8988T (cell line): Measurements from ENCODE around the gene CALN1.
"Not testable (repeated sequence)": the region's sequence is repeated elsewhere in the genome, so short reads cannot be mapped to it uniquely, and the experiment has no call there.

ENCODE experiments used
- DNase-seq: peaks from one replicate; pipeline ENCODE4 v3.0.0; 2011

CALN1 gene

DNA sequence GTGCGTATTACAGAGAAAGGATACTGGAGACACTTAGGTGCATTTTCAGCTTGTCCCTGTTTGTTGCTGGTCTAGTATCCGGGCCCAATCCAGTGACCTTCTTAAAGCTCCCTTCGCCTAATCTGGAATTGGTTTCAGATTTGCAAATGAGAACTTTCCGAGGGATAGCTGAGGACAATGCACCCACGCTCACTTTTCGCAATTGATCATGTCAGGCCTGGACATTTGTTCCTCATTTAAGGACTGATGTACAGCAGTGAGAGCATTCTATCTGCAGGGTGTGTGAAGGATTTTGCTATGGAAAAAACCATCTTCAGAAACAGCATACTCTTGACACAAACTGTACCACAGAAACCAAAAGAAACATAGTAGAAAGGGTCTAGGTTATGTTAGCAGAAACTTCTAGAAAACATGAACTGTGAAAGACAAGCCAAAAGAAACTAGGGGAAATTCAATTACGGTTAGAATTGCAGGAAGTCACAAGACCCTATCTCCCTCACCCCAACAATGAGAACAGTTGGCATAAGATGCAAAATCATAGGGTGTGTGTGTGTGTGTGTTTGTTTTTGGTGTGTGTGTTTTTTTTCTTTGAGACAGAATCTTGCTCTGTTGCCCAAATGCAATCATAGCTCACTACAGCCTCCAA lies 331.1 kb downstream of the CALN1 start:
- DNase-seq: no peak

DNA sequence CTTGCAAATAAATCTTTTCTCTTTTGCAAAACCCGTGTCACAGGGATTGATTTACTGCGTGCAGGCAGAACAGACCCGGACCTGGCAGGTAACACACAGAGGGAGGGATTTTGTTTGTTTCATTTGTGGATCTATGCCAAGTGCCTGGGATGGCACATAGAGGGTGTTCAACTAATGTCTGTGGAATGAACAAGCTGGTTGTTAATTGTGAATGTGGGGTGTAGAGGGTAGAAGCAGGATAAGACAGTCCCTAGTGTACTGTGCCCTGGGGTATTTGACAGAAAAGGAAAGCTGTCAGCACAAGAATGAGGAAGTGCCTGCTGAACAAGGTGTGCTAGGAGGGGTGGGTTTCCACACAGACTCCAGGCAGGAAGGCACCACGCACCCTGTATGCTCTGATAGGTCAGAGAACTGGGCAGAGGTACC lies 331.8 kb downstream of the CALN1 start:
- DNase-seq: no peak

DNA sequence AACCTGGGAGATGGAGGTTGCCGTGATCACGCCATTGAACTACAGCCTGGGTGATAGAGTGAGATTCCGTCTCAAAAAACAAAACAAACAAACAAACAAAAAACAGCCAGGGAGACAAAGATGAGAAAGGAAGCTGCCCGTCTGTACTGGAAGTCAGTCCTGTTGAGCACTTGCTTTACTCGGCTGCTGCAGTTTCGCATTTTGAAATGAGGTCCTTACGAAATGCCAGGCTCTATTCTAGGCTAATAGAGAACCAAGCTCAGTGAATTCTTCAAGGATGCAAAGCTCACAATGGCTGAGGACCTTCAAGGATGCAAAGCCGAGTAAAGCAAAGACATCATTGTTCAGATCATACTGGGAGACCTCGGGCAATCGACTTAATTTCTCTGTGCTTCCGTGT lies 333.3 kb downstream of the CALN1 start:
- DNase-seq: no peak

DNA sequence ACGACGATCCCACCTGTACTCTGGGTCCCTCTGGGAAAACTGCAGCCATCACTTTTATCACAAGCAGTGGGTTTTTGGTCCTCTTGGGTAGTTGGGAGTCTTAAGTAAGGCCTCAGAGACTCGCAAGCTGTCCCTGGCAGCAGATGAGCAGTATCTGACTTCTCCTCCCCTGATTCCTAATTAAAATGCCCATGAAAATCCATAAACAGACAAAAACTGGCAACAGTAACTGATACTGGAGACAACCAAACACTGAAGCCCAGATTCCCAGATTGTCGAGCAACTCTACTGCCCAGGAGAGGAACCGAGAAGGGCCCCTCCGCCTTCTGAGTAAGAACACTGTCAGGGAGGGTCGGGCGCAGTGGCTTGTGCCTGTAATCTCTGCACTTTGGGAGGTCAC lies 333.8 kb downstream of the CALN1 start:
- DNase-seq: no peak

DNA sequence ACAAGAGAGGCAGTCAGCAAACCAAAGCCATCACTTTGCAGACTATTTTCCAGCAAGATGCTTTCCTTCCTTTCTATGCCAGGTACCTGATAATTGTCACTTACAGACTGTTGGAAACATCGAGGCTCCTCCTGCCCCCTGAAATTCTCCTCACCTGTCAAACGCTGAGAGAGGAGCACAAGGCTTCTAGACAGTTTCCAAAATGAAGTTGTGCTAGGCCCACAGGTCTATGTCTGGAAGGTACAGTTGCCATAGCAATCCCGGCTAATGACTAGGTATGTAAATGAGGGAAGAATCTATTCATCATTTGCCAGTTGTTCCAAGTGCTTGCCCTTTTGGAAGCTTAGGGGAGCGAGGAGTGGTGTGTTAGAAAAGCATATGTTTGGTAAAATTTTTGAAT lies 334.4 kb downstream of the CALN1 start:
- DNase-seq: no peak

DNA sequence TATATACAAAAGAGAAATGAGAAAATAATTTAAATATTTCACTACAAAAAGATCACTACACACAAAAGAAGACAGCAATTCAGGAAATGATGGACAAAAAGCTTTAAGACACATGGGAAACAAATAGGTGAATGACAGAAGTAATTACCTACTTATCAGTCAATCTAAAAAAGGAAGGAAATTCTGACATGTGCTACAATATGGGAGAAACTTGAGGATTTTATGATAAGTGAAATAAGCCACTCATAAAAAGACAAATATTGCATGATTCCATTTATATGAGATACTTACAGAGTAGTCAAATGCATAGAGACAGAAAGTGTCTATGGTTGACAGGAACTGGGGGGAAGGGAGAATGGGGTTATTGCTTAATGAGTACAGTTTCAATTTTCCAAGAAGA lies 339.2 kb downstream of the CALN1 start:
- no peak for DNase-seq

DNA sequence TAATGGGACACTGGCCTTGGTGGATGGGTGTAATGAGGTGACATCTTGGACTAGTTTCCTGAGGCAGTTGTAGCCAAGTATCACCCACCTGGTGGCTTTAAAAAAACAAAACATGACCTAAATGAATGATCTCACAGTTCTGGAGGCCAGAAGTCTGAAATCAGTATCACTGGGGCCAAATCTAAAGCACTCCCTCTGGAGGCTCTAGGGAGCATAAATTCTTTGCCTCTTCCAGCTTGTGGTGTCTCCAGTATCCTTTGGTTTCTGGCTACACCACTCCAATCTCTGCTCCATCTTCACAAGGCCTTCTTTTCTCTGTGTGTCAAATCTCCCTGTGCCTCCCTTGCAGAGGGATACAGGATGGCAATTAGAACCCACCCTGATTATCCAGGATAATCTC lies 342.9 kb downstream of the CALN1 start:
- no peak for DNase-seq

DNA sequence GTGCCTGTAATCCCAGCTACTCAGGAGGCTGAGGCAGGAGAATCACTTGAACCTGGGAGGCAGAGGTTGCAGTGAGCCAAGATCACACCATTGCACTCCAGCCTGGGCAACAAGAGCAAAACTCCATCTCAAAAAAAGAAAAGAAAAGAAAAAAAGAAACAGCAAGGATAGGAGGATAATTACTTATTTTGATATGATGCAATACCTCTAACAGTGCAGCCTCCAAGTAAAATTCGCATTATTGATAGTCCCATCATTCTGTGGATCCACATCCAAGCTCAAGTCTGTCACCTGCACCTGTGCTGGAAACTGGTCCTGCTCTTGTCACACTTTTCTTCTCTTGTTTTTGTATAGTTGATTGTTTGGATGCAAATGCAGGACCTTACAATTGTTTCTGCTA lies 346.4 kb downstream of the CALN1 start:
- not testable (repeated sequence) for DNase-seq

DNA sequence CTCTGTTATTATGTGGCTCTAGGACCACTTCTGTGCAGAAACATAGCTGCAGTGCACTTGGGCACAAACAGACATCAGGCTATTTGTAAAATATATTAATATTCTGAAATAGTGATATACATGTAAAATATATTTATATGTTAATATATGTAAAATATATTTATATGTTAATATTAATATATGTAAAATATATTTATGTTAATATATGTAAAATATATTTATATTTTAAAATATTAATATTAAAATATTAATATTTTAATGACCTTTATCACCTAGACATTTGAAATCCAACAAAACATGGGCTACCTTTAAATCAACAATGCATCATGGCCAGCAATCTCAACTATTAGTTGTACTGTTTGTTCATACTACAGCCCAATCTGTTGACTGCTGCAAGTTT lies 347.2 kb downstream of the CALN1 start:
- no peak for DNase-seq

DNA sequence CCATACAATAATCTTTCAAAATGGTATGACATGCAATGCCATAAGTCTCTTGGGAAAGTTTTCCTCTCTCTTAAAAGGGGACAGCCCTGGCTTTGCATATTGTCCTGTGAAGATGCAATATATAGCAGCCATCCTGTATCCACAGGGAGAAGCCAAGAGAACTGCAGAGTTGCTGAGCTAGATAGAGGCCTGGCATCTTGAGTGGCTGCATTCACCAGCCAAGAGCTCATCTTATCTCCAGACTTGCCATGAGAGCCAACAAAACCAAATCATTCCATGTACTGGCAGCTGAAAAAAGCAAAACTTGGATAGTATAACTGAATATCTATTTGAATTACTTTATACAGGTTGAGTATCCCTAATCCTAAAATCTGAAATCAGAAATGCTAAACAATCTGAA lies 348.8 kb downstream of the CALN1 start:
- DNase-seq: no peak

DNA sequence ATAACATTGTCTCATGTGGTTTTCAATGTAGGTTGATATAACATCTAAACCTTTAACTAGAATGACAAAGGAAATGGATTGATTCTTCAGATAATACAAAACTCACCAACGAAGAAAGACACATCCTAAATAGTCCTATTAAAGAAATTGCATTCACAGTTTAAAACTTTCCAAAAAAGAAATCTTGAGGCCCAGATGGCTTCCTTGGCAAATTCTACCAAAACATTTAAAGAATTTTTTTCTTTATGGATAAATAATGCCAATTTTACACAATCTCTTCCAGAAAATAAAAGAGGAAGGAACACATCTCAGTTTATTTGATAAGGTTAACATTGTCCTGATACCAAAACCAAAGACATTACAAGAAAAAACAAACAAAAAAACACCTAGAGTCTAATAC lies 349.5 kb downstream of the CALN1 start:
- no peak for DNase-seq

DNA sequence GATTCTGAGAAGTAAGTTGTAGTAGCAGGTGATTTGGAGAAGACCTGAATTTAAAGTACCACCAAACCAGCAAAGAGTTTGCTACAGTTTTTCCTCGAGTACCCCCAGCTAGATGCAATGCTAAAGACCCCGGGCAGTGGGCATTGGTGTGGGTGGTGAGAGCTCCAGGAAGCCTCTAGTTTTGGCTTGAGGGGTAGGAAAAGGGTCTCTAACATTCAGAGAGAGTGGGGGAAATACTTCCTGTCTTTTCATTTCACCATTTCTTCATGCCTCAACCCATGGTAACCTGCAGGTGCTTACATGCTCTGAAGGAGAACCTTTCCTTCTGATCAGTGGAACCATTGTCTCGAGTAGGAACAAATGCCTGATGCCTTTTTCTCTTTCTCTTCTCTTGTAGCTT lies 352.2 kb downstream of the CALN1 start:
- no peak for DNase-seq

DNA sequence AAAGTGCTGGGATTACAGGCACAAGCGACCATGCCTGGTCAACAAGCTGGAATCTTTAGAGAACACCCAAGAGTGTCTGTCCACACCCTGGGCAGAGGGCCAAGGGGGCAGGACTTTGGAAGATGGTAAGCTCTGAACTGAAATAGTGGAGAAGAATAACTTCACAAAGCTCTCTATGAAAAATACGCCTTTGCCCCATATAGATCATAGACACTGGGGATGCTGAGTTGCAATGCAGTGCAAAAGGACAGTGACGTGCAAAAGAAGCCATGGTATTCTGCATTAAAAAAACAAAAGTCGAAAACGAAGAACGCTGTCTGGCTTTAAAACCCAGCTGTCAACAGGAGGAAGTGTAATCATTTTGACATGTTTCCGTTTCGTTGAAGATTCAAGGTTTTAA lies 353.6 kb downstream of the CALN1 start:
- no peak for DNase-seq

DNA sequence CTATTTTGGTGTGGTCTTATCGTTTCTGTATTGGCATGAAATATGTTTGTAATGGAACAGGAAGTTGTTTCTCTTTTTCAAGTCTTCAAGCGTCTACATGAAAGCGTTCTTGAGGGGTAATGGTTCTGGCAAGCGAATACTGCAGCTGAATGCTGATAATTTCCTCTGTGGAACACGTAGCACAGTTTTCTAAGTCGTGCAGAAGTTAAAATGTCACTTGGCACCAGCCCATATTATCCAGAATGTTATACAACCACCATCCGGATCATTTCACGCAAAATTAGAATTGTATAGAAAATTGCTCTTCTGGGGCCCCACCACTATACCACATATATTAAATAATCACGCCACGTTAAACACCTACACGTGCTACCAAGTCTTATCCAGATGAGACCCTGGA lies 354.3 kb downstream of the CALN1 start:
- no peak for DNase-seq

DNA sequence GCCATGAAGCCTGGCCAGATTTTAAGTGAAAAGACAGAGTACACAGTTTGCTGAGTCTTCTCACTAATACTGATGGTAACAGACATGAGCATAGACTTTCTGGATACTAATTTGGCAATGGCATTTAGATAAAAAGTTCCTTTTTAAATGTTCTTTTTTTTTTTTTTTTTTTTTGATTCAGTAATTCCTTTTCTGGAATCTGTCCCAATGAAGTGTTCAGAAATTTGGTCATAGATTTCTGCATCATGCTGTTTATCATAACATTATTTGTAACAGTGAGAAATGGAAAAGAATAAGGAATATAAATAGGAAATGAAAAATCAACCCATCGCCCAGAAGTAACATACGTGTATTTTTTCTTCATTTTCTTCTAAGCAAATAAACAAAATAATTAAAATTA lies 354.9 kb downstream of the CALN1 start:
- DNase-seq: no peak

DNA sequence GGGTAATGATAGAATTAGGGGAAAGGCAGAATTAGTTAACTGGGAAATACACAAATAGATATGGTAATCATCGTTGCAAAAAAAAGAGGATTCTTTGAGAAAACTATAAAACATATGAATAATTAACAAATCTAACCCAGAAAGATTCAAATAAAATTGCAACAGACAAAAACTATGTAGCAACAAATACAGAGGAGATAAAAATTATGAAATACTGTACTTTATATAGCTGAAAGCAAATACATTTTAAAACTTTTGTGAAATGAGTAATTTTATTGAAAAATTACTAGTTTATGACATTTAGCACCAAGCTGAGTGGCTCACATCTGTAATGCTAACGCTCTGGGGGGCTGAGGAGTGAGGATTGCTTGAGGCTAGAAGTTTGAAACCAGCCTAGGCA lies 356.7 kb downstream of the CALN1 start:
- DNase-seq: no peak

DNA sequence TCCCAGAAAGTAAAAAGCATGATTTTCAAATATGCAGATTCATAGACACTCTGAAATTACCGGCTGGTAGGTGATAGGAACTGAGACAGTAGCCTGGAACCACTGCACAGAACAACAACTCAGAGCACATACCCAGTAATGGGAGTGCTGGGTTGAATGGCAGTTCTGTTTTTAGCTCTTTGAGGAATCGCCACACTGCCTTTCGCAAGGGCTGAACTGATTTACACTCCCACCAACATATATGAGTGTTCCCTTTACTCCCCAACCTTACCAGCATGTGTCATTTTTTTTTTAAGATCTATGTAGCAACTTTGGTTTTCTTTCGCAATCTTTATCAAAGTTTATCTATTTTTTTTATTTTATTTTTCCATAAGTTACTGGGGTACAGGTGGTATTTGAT lies 358.8 kb downstream of the CALN1 start:
- no peak for DNase-seq

DNA sequence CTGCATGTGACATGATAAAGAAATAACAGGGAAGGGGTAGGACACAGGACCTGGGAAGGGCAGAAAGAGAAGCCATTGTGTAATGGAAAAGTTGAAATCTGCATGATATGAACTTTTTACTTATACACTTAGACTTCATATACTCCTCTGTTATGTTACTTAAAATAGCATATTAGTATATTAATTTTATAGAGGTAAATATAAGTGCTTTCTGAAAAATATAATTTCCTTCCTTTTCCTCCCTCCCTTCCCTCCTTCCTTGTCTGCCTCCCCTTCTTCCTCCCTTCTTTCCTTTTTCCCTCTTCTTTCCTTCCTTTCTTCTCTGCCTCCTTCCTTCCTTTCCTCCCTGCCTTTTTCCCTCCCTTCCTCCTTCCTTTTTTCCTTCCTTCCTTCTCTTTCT lies 363.7 kb downstream of the CALN1 start:
- DNase-seq: no peak

DNA sequence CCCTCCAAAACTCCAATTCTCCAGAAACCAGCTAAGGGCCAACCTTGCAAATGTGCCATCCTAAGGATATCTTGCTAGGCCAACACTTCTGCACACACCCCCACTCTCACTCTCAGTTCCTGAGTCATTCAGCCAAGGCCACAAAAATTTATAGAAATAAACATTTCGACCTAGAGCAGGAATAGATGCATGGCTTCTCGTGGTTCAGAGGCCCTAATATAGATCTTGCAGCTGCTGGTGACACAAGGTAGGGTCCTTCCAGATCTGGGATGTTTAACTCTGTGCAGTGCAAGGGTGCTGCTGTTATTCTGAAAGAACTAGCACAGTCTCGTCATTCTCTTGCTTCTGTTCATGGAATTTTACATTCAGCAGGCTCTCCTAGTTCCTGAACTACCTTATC lies 369.3 kb downstream of the CALN1 start:
- no peak for DNase-seq

DNA sequence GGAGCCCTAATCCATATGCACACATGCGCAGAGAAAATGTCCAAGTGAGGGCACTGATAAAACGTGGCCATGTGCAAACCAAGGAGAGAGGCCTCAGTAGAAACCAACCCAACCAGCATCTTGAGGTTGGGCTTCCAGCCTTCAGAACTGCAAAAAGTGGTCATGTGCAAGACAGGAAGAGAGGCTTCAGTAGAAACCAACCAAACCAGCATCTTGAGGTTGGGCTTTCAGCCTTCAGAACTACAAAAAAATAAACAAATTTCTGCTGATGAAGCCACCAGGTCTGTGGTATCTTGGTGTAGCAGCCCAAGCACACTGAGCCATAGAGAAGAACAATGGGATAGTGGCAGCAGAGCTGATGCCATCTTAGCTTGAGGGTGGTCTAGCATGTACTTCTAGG lies 371.5 kb downstream of the CALN1 start:
- DNase-seq: no peak

DNA sequence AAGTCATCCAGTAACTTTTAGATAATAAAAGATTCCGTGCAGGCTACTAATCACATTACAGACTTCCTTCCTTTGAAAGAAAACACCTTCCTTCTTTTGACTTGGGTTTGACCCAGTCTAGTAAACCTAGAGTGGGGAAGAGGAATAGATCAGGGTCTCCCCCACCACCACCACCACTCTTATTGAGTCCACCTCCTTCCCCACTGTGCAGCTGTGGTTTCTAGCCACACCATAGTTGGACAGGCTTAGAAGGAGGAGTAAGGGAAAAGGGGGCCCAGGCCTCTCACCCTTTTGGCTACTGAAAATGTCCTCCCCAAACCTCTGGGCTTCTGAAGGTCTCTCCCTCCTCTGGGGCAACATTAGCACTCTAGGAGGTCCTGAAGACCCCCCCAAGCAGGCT lies 372.7 kb downstream of the CALN1 start:
- DNase-seq: no peak

DNA sequence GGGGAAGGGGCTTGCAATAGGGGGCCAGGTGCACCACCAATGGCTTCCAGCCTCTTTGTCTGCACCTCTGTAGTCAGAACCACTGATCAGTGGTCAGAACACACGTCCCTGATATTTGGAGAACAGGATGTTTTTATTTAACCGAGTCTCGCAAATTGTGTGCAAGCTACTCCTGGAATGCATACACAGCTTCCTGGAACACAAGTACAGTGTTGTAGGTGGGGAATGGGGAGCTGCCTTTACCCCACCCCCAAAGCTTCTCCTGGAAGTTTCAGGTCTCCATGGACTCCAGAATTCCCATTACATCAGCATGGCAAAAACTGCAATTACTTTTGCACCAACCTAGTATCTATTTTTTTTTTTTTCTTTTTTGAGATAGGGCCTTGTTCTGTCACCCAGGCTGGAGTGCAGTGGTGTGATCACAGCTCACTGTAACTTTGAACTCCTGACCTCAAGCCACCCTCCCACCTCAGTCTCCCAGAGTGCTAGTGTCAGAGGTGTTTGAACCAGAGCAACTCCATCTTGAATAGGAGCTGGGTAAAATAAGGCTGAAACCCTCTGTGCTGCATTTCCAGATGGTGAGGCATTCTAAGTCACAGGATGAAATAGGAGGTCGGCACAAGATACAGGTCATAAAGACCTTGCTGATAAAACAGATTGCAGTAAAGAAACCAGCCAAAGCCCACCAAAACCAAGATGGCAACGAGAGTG lies 374.0 kb downstream of the CALN1 start:
- DNase-seq: no peak

DNA sequence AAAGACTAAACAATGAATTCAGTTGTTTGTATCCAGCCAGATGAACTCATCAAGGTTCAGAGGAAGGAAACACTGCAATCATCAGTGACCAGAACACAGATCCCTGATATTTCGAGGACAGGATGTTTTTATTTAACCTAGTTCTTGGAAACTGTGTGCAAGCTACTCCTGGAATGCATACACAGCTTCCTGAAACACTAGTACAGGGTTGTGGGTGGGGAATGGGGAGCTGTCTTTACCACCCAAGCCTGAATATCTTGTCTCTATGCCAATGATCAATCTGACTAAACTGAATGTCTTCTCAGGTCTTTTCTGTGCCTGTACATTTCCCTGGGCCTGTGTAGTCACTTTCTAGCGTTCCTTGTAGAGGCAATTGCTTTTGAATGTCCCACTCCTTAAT lies 374.6 kb downstream of the CALN1 start:
- no peak for DNase-seq

DNA sequence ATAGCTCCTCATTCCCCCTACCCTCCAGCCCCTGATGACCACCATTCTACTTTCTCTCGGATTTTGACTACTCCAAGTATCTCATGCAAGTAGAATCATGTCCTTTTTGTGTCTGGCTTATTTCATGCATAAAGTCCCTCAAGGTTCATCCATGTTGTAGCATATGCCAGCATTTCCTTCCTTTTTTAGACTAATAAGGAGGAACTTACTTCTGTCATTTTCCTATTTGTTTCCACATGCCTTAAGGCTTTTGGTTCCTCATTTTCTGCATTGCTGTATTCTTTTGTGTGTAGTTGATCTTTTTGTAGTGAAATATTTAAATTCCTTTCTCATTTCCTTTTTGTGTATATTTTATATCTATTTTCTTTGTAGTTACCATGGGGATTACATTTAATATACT lies 376.9 kb downstream of the CALN1 start:
- DNase-seq: no peak

DNA sequence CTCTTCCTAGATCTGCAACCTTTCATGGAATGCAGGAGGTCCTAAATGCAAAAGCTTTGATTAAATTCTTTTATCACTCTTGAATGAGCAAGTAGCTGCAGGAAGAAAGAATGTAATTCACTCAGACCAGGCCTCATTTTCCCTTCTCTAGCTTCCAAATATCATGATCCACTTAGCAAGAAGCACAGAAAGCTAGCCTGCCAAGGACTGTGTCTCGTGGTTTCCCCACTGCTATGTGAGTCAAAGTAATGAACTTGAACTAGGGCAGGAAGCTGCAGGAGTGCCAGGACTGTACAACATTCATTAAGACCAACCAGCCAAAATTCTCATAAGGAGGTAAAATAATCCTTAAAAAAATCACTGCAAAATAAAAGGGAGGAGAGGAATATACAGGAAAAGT lies 379.2 kb downstream of the CALN1 start:
- no peak for DNase-seq
